Ascending aorta (tissue), 2 donors: Measurements from ENCODE around the gene LAMA3. TPM values are rescaled to one million over a fixed set of nuclear protein-coding genes. Genes with fewer than 3 reads are reported as not detected.

Source experiments
- DNase-seq, 2 donors: peaks; one replicate each; pipeline ENCODE4 v3.0.0-alpha.2; 2019; ENCODE audit warnings: low spot score in 2 of 2
- H3K27ac ChIP-seq, 2 donors: fragments of 200-600 bp; sonication (generic); one replicate each; pipeline ENCODE4 v1.5.1; 2016 to 2017; ENCODE audit warnings: mild to moderate bottlenecking in 1 of 2
- H3K27me3 ChIP-seq: fragments of 200-600 bp; sonication (generic); one replicate; pipeline ENCODE4 v1.5.1; 2017
- H3K36me3 ChIP-seq, 2 donors: fragments of 200-600 bp; sonication (generic); one replicate each; pipeline ENCODE4 v1.5.1; 2016
- H3K4me1 ChIP-seq, 2 donors: fragments of 200-600 bp; sonication (generic); one replicate each; pipeline ENCODE4 v1.5.1; 2016 to 2017; ENCODE audit warnings: mild to moderate bottlenecking in 1 of 2
- H3K4me3 ChIP-seq, 2 donors: fragments of 200-600 bp; sonication (generic); one replicate each; pipeline ENCODE4 v1.5.1; 2016 to 2017; ENCODE audit warnings: mild to moderate bottlenecking in 1 of 2
- H3K9me3 ChIP-seq, 2 donors: fragments of 200-600 bp; sonication (generic); one replicate each; pipeline ENCODE4 v1.5.1; 2016
- CTCF ChIP-seq, 3 experiments: fragments of 200-600 bp in 2 of 3; fragments of 450-650 bp in 1 of 3; sonication (generic) in 2 of 3; IDR thresholded peaks; one replicate each; pipeline ENCODE4 v1.5.1; 2016 to 2019; ENCODE audit warnings: antibody characterized with exemption in 3 of 3, mild to moderate bottlenecking in 1 of 3, moderate library complexity in 1 of 3
- intact Hi-C: fragments of 100-400 bp; cut with DNase I; formaldehyde crosslinking; loops from one replicate; pipeline ENCODE4 v1.15.1; 2023
- total RNA-seq: library from RNA; depleted of rRNA; stranded (reverse); fragments of >200 nt; gene quantifications from one replicate; pipeline ENCODE4 v1.1.0, GENCODE V29; 2016

Gene LAMA3
- total RNA-seq, 1 donor from 2014 or later: 27.2 TPM

GRCh38 chr18:23968638-23969604, 279.7 kb downstream of the LAMA3 start:
- no peaks in the 10 kb centered on the region for H3K36me3 ChIP-seq
- H3K27ac ChIP-seq: no peak overlapping the region
- H3K4me1 ChIP-seq: no peaks in the 10 kb centered on the region
- H3K4me3 ChIP-seq: no peak overlapping the region
- no peak for TF ChIP-seq CTCF (IDR thresholded peaks at IDR 0.05)
- intact Hi-C loops: no loop called here
- DNase-seq: no peak
- H3K27me3 ChIP-seq: no peaks in the 10 kb centered on the region
- no peaks in the 10 kb centered on the region for H3K9me3 ChIP-seq

GRCh38 chr18:23969664-23970063, 280.4 kb downstream of the LAMA3 start:
- H3K4me1 ChIP-seq: no peaks in the 10 kb centered on the region
- no peak for DNase-seq
- H3K4me3 ChIP-seq: no peak overlapping the region
- no peaks in the 10 kb centered on the region for H3K27me3 ChIP-seq
- peaks cover 0 to 4% of the 10 kb centered on the region in 2 donors for H3K9me3 ChIP-seq
- no peak overlapping the region for H3K27ac ChIP-seq
- intact Hi-C loops: no loop called here
- no peak for TF ChIP-seq CTCF (IDR thresholded peaks at IDR 0.05)
- H3K36me3 ChIP-seq: no peaks in the 10 kb centered on the region

- H3K4me3 ChIP-seq: no peak overlapping the region
- no peaks in the 10 kb centered on the region for H3K36me3 ChIP-seq
- no peaks in the 10 kb centered on the region for H3K4me1 ChIP-seq
- H3K9me3 ChIP-seq: peaks cover 0 to 5% of the 10 kb centered on the region in 2 donors
- no peaks in the 10 kb centered on the region for H3K27me3 ChIP-seq
- DNase-seq: no peak
- TF ChIP-seq CTCF (IDR thresholded peaks at IDR 0.05): no peak
- intact Hi-C loops: no loop called here
- no peak overlapping the region for H3K27ac ChIP-seq
These were observed 281.2 kb downstream of the LAMA3 start for GRCh38 chr18:23970161-23971096.

- Histone ChIP-seq H3K4me3 (no peak overlapping the region), H3K4me1 (no peaks in the 10 kb centered on the region), H3K27ac (no peak overlapping the region), H3K36me3 (no peaks in the 10 kb centered on the region), H3K9me3 (peaks cover 0 to 5% of the 10 kb centered on the region in 2 donors), H3K27me3 (no peaks in the 10 kb centered on the region)
- no peak for TF ChIP-seq CTCF (IDR thresholded peaks at IDR 0.05)
- DNase-seq: no peak
- intact Hi-C loops: no loop called here
These were observed 281.8 kb downstream of the LAMA3 start for GRCh38 chr18:23971097-23971440.

- Histone ChIP-seq H3K4me1 (no peaks in the 10 kb centered on the region), H3K27me3 (no peaks in the 10 kb centered on the region), H3K36me3 (no peaks in the 10 kb centered on the region), H3K27ac (no peak overlapping the region), H3K9me3 (peaks cover 0 to 5% of the 10 kb centered on the region in 2 donors), H3K4me3 (no peak overlapping the region)
- intact Hi-C loops: no loop called here
- DNase-seq: no peak
- no peak for TF ChIP-seq CTCF (IDR thresholded peaks at IDR 0.05)
These were observed 282.5 kb downstream of the LAMA3 start for GRCh38 chr18:23971666-23972230.
